ENCODE results near the gene NACC1.

GRCh38 chr19:13090511-13091231 lies 27.4 kb upstream of the NACC1 start:
- TF ChIP-seq CTCF (conservative IDR thresholded peaks at IDR 0.05; ENCODE audit: low read depth, low read length): no peak
- no peak for TF ChIP-seq EZH2 (IDR thresholded peaks at IDR 0.05; ENCODE audit: borderline replicate concordance, low read depth, low read length, poor library complexity, severe bottlenecking)

All from A673 (cell line).